Body of pancreas (tissue), 4 donors: ENCODE results near the gene ZNF763. TPM values are rescaled to one million over a fixed set of nuclear protein-coding genes. Genes with fewer than 3 reads are reported as not detected.
"Not testable (repeated sequence)": the region's sequence is repeated elsewhere in the genome, so short reads cannot be mapped to it uniquely, and the experiment has no call there.

ENCODE experiments used
- ATAC-seq: fragments of 150-250 bp; one replicate; pipeline ENCODE4 v1.9.1; 2016
- DNase-seq, 4 donors: peaks; one replicate each; pipeline ENCODE4 v3.0.0-alpha.2; 2019
- H3K27ac ChIP-seq, 4 donors: fragments of 200-600 bp; sonication (generic); 1 replicate in 3 of 4; 2 replicates in 1 of 4; pipeline versions ENCODE4 v1.5.1 to v1.6.1; 2016 to 2019; ENCODE audit warnings: mild to moderate bottlenecking in 1 of 4, mixed read lengths in 1 of 4, moderate library complexity in 1 of 4
- H3K27me3 ChIP-seq, 2 donors: fragments of 200-600 bp; sonication (generic); one replicate each; pipeline ENCODE4 v1.6.0; 2016; ENCODE audit warnings: mild to moderate bottlenecking in 1 of 2
- H3K36me3 ChIP-seq, 2 donors: fragments of 200-600 bp; sonication (generic); replicated peaks in 1 of 2; 2 replicates each; pipeline ENCODE4 v1.5.1; 2016; ENCODE audit warnings: low read depth in 2 of 2; ENCODE audit not compliant: insufficient read depth in 1 of 2
- H3K4me1 ChIP-seq: fragments of 200-600 bp; sonication (generic); one replicate; pipeline ENCODE4 v1.6.0; 2016
- H3K4me3 ChIP-seq, 2 donors: fragments of 200-600 bp; sonication (generic); 1 replicate in 1 of 2; 2 replicates in 1 of 2; pipeline ENCODE4 v1.5.1; 2016 to 2019
- H3K9me3 ChIP-seq, 3 donors: fragments of 200-600 bp; sonication (generic); 1 replicate in 2 of 3; 2 replicates in 1 of 3; pipeline ENCODE4 v1.5.1; 2016
- POLR2A ChIP-seq, 3 donors: fragments of 450-650 bp; IDR thresholded peaks; one replicate each; pipeline ENCODE4 v1.6.1; 2016; ENCODE audit warnings: antibody characterized with exemption in 3 of 3, mild to moderate bottlenecking in 2 of 3
- WGBS, 2 donors: methylation state at CpG; one replicate each; pipeline ENCODE4 v1.1.5; 2017; 5-methylcytosine and 5-hydroxymethylcytosine counted together
- intact Hi-C: fragments of 100-400 bp; cut with DNase I; formaldehyde crosslinking; loops from one replicate; pipeline ENCODE4 v1.15.1; 2023
- total RNA-seq, 2 donors: library from RNA; depleted of rRNA; stranded (reverse); fragments of >200 nt; gene quantifications; one replicate each; pipeline ENCODE4 v1.1.0, GENCODE V29; 2016
- TF ChIP-seq, protein P1 (sequence below), 7 experiments: fragments of 450-650 bp in 4 of 7; fragments of 200-600 bp in 3 of 7; sonication (generic) in 3 of 7; IDR thresholded peaks; one replicate each; pipeline ENCODE4 v1.5.1; 2016 to 2019; ENCODE audit warnings: antibody characterized with exemption in 7 of 7

The ZNF763 gene
- total RNA-seq, 2 donors from 2014 or later: 0.66 to 2.9 TPM

DNA sequence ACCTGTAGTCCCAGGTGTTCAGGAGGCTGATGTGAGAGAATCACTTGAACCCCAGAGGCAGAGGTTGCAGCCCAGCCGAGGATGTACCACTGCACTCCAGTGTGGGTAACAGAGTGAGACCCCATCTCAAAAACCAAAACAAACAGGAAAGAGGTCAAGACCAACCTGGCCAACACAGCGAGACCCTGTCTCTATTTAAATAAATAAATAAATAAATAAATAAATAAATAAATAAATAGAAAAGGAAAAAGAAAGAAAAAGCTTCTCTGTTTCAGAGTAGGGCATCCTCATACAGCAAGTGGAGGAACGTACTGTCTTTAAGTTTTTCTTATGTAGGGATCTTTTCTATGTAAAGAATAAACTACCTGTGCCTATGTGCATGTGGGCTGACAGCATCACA lies 37.6 kb upstream of the ZNF763 start:
- no peaks in the 10 kb centered on the region for H3K36me3 ChIP-seq
- ATAC-seq (no peak), DNase-seq (no peak)
- peaks cover 47% of the 10 kb centered on the region for H3K4me1 ChIP-seq
- no peak overlapping the region for H3K4me3 ChIP-seq
- WGBS, 2 donors: 92 to 93% methylated on average over 2 to 3 of the region's 3 CpGs
- H3K27me3 ChIP-seq: no peaks in the 10 kb centered on the region
- intact Hi-C loops: no loop called here
- TF ChIP-seq POLR2A (IDR thresholded peaks at IDR 0.05): no peak
- TF ChIP-seq, protein P1, sequence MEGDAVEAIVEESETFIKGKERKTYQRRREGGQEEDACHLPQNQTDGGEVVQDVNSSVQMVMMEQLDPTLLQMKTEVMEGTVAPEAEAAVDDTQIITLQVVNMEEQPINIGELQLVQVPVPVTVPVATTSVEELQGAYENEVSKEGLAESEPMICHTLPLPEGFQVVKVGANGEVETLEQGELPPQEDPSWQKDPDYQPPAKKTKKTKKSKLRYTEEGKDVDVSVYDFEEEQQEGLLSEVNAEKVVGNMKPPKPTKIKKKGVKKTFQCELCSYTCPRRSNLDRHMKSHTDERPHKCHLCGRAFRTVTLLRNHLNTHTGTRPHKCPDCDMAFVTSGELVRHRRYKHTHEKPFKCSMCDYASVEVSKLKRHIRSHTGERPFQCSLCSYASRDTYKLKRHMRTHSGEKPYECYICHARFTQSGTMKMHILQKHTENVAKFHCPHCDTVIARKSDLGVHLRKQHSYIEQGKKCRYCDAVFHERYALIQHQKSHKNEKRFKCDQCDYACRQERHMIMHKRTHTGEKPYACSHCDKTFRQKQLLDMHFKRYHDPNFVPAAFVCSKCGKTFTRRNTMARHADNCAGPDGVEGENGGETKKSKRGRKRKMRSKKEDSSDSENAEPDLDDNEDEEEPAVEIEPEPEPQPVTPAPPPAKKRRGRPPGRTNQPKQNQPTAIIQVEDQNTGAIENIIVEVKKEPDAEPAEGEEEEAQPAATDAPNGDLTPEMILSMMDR (IDR thresholded peaks at IDR 0.05): no peak
- no peak overlapping the region for H3K27ac ChIP-seq
- no peaks in the 10 kb centered on the region for H3K9me3 ChIP-seq

DNA sequence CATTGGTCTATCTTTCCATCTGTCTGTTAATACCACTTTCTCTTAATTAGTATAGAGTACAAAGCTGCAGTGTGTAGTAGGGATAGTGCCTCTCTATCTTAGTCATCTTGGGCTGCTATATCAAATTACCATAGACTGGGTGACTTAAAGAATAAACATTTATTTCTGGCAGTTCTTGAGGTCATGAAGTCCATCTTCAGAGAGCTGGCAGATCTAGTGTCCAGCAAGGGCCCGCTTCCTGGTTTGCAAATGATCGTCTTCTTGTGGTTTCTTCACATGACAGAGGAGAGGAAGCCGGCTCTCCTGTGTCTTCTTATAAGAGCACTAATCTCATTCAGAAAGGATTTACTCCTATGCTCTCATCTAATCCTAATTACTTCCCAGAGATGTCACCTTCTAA lies 33.8 kb upstream of the ZNF763 start:
- H3K36me3 ChIP-seq: no peaks in the 10 kb centered on the region
- peak in 1 of 4 donors; percentile 14 for DNase-seq
- H3K9me3 ChIP-seq: no peaks in the 10 kb centered on the region
- no peaks in the 10 kb centered on the region for H3K27me3 ChIP-seq
- ATAC-seq: no peak
- intact Hi-C loops: no loop called here
- 86 to 95% methylated on average over 3 of the region's 3 CpGs for WGBS, 2 donors
- H3K4me3 ChIP-seq: no peak overlapping the region
- TF ChIP-seq POLR2A (IDR thresholded peaks at IDR 0.05): no peak
- TF ChIP-seq, protein P1 (IDR thresholded peaks at IDR 0.05): no peak
- H3K27ac ChIP-seq: no peak overlapping the region
- peaks cover 21% of the 10 kb centered on the region for H3K4me1 ChIP-seq

DNA sequence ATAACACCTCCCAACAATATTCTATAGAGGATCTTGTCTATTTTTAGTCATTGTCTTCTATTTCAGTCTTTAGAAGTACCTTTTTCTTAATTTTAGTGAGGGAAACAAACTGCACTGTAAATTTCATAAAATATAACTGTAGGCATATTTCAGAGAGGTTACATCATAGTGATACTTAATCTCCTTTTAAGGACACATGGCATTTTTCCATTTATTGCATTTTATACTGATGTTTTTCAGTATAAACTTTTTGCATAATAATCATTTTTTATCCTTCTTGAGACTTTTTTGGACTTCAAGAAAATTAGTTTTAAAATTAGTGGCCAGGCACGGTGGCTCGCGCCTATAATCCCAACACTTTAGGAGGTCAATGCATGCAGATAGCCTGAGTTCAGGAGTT lies 33.3 kb upstream of the ZNF763 start:
- H3K4me1 ChIP-seq: peaks cover 16% of the 10 kb centered on the region
- no peaks in the 10 kb centered on the region for H3K27me3 ChIP-seq
- no peaks in the 10 kb centered on the region for H3K9me3 ChIP-seq
- intact Hi-C loops: no loop called here
- no peaks in the 10 kb centered on the region for H3K36me3 ChIP-seq
- no peak for DNase-seq
- no peak for ATAC-seq
- H3K27ac ChIP-seq: no peak overlapping the region
- 97 to 98% methylated on average over 3 of the region's 3 CpGs for WGBS, 2 donors
- TF ChIP-seq POLR2A (IDR thresholded peaks at IDR 0.05): no peak
- TF ChIP-seq, protein P1 (IDR thresholded peaks at IDR 0.05): no peak
- H3K4me3 ChIP-seq: no peak overlapping the region

DNA sequence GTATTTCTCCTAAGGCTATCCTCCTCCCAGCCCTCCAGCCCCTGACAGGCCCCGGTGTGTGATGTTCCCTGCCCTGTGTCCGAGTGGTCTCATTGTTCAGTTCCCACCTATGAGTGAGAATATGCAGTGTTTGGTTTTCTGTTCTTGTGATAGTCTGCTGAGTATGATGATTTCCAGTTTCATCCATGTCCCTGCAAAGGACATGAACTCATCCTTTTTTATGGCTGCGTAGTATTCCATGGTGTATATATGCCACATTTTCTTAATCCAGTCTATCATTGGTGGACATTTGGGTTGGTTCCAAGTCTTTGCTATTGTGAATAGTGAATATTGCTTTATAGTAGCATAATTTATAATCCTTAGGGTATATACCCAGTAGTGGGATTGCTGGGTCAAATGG lies 29.0 kb upstream of the ZNF763 start:
- H3K4me3 ChIP-seq, H3K36me3 ChIP-seq, H3K4me1 ChIP-seq, H3K27me3 ChIP-seq, intact Hi-C loops, ATAC-seq, DNase-seq, H3K27ac ChIP-seq: not testable (repeated sequence)
- WGBS, 2 donors: 95 to 100% methylated on average over 3 of the region's 3 CpGs
- peaks cover 0 to 18% (median 0%) of the 10 kb centered on the region in 3 donors for H3K9me3 ChIP-seq

DNA sequence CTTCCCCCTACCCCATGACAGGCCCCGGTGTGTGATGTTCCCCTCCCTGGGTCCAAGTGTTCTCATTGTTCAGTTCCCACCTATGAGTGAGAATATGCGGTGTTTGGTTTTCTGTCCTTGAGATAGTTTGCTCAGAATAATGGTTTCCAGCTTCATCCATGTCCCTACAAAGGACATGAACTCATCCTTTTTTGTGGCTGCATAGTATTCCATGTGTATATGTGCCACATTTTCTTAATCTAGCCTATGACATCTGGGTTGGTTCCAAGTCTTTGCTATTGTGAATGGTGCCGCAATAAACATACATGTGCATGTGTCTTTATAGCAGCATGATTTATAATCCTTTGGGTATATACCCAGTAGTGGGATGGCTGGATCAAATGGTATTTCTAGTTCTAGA lies 26.5 kb upstream of the ZNF763 start:
- WGBS, 2 donors: 93 to 100% methylated on average over 3 of the region's 3 CpGs
- ATAC-seq, DNase-seq, intact Hi-C loops, H3K4me3 ChIP-seq, H3K4me1 ChIP-seq, H3K27ac ChIP-seq, H3K27me3 ChIP-seq, H3K36me3 ChIP-seq: not testable (repeated sequence)
- H3K9me3 ChIP-seq: peaks cover 0 to 42% (median 5%) of the 10 kb centered on the region in 3 donors

DNA sequence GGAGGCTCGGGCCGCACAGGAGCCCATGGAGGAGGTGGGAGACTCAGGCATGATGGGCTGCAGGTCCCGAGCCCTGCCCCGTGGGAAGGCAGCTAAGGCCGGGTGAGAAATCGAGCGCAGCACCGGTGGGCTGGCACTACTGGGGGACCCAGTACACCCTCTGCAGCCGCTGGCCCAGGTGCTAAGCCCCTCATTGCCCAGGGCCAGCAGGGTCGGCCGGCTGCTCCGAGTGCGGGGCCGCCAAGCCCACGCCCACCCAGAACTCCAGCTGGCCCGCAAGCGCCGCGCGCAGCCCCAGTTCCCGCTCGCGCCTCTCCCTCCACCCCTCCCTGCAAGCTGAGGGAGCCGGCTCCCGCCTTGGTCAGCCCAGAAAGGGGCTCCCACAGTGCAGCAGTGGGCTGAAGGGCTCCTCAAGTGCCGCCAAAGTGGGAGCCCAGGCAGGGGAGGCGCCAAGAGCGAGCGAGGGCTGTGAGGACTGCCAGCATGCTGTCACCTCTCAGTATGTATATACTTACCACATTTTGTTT lies 23.4 kb upstream of the ZNF763 start:
- 97% methylated on average over 21 of the region's 29 CpGs; no CpG with 5 or more reads in 1 of the 2 donors for WGBS, 2 donors
- H3K4me3 ChIP-seq, H3K4me1 ChIP-seq, DNase-seq, intact Hi-C loops, H3K36me3 ChIP-seq, H3K27me3 ChIP-seq, H3K27ac ChIP-seq, ATAC-seq: not testable (repeated sequence)
- H3K9me3 ChIP-seq: peaks cover 0 to 72% (median 8%) of the 10 kb centered on the region in 3 donors
